ENCODE data around the gene TNFRSF8.

Gene TNFRSF8

DNA sequence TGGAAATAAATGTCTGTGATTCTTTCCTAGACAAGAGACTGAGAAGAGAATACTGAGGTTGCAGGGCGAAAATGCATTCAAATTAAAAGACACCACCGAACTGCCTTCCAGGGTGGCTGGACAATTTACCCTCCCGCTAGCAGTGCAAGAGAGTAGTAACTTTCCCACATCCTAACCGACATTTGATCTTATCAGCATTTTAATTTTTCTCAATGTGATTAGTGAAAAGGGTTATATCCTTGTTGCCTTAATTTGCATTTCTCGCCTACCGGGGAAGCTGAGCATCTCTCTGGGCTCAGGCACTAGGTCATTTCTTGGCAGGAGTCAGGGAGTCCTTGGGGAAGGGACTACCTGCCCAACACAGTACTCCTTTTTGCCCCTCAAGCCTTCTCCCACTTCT, 2.8 kb downstream of the TNFRSF8 start:
- no peak for DNase-seq (ENCODE audit: insufficient read length, low spot score)
- no peak for FAIRE-seq
- TF ChIP-seq, protein P1, sequence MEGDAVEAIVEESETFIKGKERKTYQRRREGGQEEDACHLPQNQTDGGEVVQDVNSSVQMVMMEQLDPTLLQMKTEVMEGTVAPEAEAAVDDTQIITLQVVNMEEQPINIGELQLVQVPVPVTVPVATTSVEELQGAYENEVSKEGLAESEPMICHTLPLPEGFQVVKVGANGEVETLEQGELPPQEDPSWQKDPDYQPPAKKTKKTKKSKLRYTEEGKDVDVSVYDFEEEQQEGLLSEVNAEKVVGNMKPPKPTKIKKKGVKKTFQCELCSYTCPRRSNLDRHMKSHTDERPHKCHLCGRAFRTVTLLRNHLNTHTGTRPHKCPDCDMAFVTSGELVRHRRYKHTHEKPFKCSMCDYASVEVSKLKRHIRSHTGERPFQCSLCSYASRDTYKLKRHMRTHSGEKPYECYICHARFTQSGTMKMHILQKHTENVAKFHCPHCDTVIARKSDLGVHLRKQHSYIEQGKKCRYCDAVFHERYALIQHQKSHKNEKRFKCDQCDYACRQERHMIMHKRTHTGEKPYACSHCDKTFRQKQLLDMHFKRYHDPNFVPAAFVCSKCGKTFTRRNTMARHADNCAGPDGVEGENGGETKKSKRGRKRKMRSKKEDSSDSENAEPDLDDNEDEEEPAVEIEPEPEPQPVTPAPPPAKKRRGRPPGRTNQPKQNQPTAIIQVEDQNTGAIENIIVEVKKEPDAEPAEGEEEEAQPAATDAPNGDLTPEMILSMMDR (IDR thresholded peaks at IDR 0.05; ENCODE audit: insufficient read depth, missing control alignments): no peak

DNA sequence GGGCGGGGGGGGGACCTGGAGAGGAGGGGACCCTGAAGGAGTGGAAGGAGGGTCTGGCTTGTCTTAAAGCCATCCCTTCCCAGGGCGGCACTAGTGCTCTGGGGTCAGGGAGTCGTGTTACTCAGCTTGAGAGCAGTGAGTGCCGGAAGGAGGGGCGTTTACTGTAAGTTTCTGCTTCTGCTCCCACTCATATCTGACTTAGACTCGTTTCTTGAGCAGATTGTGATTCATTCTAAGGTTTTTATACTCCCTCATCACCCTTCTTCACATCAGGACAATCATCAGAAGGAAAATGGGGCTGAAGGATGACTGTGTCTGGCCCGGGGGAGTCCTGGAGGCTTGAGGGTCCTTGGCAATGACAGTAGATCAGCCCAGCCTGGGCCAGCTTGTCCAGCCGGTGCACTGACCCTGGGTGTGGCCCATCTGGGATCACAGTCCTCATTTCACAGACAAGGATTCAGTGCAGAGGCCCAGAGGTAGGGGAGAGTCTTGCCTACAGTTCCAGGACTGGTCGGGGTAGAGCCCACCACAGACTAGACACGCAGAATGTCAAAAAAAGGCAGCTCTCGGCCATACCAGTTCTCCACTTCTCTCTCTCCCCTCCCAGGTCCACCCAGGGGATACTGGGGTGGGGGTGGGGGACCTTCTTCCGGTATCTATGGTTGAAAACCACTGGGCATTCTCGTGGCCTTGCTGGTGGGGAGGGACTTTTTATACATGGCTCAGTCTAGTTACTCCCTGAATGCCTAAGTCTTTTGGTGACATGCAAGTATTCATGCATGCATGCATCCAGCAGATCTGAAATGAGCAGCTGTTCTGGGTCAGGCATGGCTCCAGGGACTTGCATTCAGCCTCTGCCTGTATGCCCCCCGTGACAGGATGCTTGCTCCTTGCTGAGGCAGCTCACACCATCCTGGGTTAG, 5.1 kb downstream of the TNFRSF8 start:
- TF ChIP-seq, protein P1 (IDR thresholded peaks at IDR 0.05; ENCODE audit: insufficient read depth, missing control alignments): no peak
- DNase-seq (ENCODE audit: insufficient read length, low spot score): no peak
- FAIRE-seq: no peak

DNA sequence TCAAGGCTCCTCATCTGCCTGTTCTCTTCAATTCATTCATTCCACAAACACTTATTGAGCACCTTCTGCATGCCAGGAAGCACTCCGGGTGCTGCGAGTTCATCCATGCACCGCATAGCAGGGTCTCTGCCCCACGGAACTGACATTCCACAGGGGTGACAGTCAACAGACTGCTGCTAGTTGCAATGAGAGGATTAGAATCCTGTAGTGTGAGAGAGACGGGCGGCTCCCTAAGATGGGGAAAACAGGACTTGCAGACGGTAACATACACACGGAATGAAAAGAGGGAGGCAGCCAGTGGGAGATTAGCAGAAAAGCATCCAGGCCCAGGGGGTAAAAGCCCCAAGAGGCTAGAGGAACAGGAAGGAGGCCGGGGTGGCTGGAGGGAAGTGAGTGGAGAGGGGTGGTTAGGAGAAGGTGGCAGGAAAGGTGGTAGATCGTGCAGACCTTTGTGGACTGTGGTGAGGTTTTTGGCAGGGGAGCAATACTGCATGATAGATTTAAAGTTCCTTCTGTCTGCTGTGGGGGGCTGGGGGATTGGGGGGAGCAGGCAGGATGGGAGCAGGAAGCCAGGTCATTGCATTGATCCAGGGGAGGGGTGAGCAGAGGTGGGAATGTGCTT, 6.6 kb downstream of the TNFRSF8 start:
- DNase-seq (ENCODE audit: insufficient read length, low spot score): no peak
- no peak for FAIRE-seq

DNA sequence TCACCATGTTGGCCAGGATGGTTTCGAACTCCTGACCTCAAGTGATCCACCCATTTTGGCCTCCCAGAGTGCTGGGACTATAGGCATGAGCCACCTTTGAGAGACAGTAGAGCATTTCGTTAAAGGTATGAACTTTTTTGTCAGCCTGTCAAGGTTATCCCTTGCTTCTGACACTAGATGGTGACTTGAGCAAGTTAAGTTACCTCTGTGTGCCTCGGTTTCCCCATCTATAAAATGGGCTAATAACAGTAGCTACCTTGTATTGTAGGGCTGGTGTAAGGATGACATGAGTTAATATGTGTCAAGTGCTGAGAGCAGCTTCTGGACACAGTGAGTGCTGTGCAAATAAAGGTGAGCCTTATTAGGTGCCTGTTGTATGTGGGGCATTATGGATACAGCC, 8.8 kb downstream of the TNFRSF8 start:
- FAIRE-seq: no peak
- TF ChIP-seq, protein P1 (IDR thresholded peaks at IDR 0.05; ENCODE audit: insufficient read depth, missing control alignments): no peak
- no peak for DNase-seq (ENCODE audit: insufficient read length, low spot score)

More for the DNA sequence above, 6.6 kb downstream of the TNFRSF8 start:
- TF ChIP-seq, protein P1 (IDR thresholded peaks at IDR 0.05; ENCODE audit: insufficient read depth, missing control alignments): no peak

DNA sequence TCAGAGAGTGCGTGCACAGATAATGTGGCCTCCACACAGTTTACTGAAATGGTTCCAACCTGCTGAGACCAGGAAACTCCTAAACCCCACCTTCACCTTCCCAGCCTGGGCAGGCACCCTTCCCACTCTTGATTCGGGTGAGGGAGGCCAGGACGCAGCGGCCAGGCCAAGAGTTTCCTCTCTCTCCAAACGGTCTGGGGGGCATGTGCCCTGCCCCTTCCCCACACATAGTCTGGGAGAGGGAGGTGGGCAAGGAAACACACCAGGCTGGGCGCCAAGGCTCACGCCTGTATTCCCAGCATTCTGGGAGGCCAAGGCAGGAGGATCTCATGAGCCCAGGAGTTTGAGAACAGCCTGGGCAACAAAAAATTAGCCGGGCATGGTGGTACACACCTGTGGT, 9.6 kb downstream of the TNFRSF8 start:
- FAIRE-seq: no peak
- DNase-seq (ENCODE audit: insufficient read length, low spot score): no peak

DNA sequence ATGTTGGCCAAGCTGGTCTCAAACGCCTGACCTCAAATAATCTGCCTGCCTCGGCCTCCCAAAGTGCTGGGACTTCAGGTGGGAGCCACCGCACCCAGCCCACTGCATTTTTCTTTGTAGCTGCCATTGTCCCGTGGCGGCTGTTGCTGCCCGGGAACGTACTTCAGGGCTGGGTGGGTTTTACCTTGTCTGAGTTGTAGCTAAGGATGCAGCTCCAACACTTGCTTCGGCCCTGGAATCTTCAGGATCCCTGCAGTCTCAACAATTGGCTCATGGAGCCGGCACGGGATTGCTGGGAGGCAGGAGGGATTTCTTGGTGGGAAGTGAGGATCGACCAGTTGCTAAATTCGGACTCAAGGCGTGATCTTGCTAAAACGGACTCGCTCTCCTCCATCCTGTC, 10.7 kb downstream of the TNFRSF8 start:
- FAIRE-seq (no peak), DNase-seq (ENCODE audit: insufficient read length, low spot score) (no peak)
- TF ChIP-seq, protein P1 (IDR thresholded peaks at IDR 0.05; ENCODE audit: insufficient read depth, missing control alignments): no peak

More for the DNA sequence above, 9.6 kb downstream of the TNFRSF8 start:
- TF ChIP-seq, protein P1 (IDR thresholded peaks at IDR 0.05; ENCODE audit: insufficient read depth, missing control alignments): no peak

All from D721Med (cell line).